ENCODE measurements around the gene INSRR. TPM values are rescaled to one million over a fixed set of nuclear protein-coding genes. Genes with fewer than 3 reads are reported as not detected.

INSRR gene
- polyA plus RNA-seq, 2 of the 4 experiments (the other 2 are of a cell fraction), result not detected

DNA sequence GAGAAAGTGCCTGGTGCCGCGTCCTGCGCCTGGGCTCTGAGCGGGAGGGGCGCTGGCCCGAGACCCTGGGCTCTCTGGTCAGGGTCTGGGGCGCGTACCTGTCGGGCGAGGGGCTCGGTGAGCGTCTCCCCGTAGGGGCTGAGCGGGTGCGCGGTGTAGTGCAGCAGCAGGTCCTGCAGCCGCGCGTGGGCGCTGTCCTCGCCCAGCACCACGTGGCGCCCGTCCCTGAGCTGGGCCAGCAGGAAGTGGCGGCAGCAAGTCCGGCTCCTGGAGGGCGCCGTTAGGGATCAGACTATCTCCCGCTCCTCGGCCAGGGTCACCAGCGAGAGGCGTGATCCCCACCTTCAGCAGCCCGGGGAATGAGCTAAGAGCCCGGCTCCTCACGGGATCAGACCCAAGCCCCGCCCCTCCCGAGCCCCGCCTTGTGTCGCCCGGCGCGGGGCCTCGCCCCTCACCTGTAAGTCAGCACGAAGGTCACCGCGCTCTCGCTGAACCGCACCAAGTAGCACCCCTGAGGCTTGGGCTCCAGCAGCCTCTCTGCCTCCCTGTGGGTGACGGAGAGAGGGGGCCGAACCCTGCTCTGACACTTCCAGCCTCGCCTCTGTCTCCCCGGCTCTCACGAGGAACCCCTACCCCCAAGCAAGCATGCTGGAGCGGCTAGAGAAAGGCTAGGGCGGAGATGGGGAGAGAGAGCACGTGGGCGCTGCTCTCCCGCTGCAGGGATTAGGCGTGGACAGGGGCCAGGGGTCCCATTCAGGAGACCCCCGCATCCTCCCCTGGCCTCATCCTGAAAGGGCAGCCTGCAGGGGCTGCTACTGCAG lies 45.0 kb downstream of the INSRR start (continued):
- TF ChIP-seq, protein P1, sequence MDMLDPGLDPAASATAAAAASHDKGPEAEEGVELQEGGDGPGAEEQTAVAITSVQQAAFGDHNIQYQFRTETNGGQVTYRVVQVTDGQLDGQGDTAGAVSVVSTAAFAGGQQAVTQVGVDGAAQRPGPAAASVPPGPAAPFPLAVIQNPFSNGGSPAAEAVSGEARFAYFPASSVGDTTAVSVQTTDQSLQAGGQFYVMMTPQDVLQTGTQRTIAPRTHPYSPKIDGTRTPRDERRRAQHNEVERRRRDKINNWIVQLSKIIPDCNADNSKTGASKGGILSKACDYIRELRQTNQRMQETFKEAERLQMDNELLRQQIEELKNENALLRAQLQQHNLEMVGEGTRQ (IDR thresholded peaks at IDR 0.05), result peak; percentile 71
- TF ChIP-seq ESRRA (IDR thresholded peaks at IDR 0.05; ENCODE audit: borderline replicate concordance, low read length), result no peak
- no peak for TF ChIP-seq FOSB (CRISPR knock-in tag; IDR thresholded peaks at IDR 0.05)
- TF ChIP-seq, protein P2, sequence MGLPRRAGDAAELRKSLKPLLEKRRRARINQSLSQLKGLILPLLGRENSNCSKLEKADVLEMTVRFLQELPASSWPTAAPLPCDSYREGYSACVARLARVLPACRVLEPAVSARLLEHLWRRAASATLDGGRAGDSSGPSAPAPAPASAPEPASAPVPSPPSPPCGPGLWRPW (IDR thresholded peaks at IDR 0.05), result no peak
- no peak for TF ChIP-seq MAZ (IDR thresholded peaks at IDR 0.05; ENCODE audit: borderline replicate concordance, low read depth, low read length)
- no peak for TF ChIP-seq ZFP36 (IDR thresholded peaks at IDR 0.05; ENCODE audit: borderline replicate concordance, partially characterized antibody)
- no peak for TF ChIP-seq SREBF2 (IDR thresholded peaks at IDR 0.05)
- TF ChIP-seq HOXB13 (CRISPR knock-in tag; IDR thresholded peaks at IDR 0.05; ENCODE audit: low read depth), result 0 out of 2 replicates have a peak, but pooled peaks have one; percentile 43
- no peak for TF ChIP-seq GATA3 (IDR thresholded peaks at IDR 0.05; ENCODE audit: borderline replicate concordance)
- no peak for TF ChIP-seq JUNB (IDR thresholded peaks at IDR 0.05)
- no peak for TF ChIP-seq HOXA7 (CRISPR knock-in tag; IDR thresholded peaks at IDR 0.05)
- no peak for TF ChIP-seq HEYL (CRISPR knock-in tag; IDR thresholded peaks at IDR 0.05)
- TF ChIP-seq NFE2L2 (conservative IDR thresholded peaks at IDR 0.05; ENCODE audit: low read length), result no peak
- TF ChIP-seq CHD4 (IDR thresholded peaks at IDR 0.05; ENCODE audit: borderline replicate concordance), result no peak
- TF ChIP-seq NR3C1 (IDR thresholded peaks at IDR 0.05), result no peak
- TF ChIP-seq CHD2 (IDR thresholded peaks at IDR 0.05; ENCODE audit: low read length, partially characterized antibody), result no peak
- TF ChIP-seq JUN (IDR thresholded peaks at IDR 0.05), result 0 out of 5 replicates have a peak, but pooled peaks of 1 of the 2 experiments have one; percentile 44
- TF ChIP-seq, protein P3, sequence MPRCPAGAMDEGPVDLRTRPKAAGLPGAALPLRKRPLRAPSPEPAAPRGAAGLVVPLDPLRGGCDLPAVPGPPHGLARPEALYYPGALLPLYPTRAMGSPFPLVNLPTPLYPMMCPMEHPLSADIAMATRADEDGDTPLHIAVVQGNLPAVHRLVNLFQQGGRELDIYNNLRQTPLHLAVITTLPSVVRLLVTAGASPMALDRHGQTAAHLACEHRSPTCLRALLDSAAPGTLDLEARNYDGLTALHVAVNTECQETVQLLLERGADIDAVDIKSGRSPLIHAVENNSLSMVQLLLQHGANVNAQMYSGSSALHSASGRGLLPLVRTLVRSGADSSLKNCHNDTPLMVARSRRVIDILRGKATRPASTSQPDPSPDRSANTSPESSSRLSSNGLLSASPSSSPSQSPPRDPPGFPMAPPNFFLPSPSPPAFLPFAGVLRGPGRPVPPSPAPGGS (IDR thresholded peaks at IDR 0.05), result no peak
- TF ChIP-seq MYC (IDR thresholded peaks at IDR 0.05; ENCODE audit: borderline replicate concordance, low read length), result peak; percentile 98
- peak; percentile 13 to 34; a peak in 2 of 5 replicates for TF ChIP-seq RAD21 (conservative IDR thresholded peaks at IDR 0.05 in 1 of 2, IDR thresholded peaks at IDR 0.05 in 1 of 2)
- TF ChIP-seq CBX8 (IDR thresholded peaks at IDR 0.05), result no peak
- TF ChIP-seq, protein P4, sequence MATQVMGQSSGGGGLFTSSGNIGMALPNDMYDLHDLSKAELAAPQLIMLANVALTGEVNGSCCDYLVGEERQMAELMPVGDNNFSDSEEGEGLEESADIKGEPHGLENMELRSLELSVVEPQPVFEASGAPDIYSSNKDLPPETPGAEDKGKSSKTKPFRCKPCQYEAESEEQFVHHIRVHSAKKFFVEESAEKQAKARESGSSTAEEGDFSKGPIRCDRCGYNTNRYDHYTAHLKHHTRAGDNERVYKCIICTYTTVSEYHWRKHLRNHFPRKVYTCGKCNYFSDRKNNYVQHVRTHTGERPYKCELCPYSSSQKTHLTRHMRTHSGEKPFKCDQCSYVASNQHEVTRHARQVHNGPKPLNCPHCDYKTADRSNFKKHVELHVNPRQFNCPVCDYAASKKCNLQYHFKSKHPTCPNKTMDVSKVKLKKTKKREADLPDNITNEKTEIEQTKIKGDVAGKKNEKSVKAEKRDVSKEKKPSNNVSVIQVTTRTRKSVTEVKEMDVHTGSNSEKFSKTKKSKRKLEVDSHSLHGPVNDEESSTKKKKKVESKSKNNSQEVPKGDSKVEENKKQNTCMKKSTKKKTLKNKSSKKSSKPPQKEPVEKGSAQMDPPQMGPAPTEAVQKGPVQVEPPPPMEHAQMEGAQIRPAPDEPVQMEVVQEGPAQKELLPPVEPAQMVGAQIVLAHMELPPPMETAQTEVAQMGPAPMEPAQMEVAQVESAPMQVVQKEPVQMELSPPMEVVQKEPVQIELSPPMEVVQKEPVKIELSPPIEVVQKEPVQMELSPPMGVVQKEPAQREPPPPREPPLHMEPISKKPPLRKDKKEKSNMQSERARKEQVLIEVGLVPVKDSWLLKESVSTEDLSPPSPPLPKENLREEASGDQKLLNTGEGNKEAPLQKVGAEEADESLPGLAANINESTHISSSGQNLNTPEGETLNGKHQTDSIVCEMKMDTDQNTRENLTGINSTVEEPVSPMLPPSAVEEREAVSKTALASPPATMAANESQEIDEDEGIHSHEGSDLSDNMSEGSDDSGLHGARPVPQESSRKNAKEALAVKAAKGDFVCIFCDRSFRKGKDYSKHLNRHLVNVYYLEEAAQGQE (IDR thresholded peaks at IDR 0.05), result no peak
- no peak for TF ChIP-seq RCOR1 (IDR thresholded peaks at IDR 0.05; ENCODE audit: low read depth, low read length)
- TF ChIP-seq RNF2 (IDR thresholded peaks at IDR 0.05; ENCODE audit: borderline replicate concordance, low read depth), result no peak
- no peak for TF ChIP-seq POLR2AphosphoS2 (conservative IDR thresholded peaks at IDR 0.05; ENCODE audit: low read length)
- no peak for TF ChIP-seq FOSL2 (IDR thresholded peaks at IDR 0.05)
- no peak for TF ChIP-seq FOSL2 (CRISPR knock-in tag; IDR thresholded peaks at IDR 0.05)
- TF ChIP-seq, protein P5, sequence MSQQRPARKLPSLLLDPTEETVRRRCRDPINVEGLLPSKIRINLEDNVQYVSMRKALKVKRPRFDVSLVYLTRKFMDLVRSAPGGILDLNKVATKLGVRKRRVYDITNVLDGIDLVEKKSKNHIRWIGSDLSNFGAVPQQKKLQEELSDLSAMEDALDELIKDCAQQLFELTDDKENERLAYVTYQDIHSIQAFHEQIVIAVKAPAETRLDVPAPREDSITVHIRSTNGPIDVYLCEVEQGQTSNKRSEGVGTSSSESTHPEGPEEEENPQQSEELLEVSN (IDR thresholded peaks at IDR 0.05; ENCODE audit: borderline replicate concordance, low read depth), result peak; percentile 98
- TF ChIP-seq, protein P6, sequence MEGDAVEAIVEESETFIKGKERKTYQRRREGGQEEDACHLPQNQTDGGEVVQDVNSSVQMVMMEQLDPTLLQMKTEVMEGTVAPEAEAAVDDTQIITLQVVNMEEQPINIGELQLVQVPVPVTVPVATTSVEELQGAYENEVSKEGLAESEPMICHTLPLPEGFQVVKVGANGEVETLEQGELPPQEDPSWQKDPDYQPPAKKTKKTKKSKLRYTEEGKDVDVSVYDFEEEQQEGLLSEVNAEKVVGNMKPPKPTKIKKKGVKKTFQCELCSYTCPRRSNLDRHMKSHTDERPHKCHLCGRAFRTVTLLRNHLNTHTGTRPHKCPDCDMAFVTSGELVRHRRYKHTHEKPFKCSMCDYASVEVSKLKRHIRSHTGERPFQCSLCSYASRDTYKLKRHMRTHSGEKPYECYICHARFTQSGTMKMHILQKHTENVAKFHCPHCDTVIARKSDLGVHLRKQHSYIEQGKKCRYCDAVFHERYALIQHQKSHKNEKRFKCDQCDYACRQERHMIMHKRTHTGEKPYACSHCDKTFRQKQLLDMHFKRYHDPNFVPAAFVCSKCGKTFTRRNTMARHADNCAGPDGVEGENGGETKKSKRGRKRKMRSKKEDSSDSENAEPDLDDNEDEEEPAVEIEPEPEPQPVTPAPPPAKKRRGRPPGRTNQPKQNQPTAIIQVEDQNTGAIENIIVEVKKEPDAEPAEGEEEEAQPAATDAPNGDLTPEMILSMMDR (IDR thresholded peaks at IDR 0.05), result peak; percentile 59
- TF ChIP-seq, protein P7, sequence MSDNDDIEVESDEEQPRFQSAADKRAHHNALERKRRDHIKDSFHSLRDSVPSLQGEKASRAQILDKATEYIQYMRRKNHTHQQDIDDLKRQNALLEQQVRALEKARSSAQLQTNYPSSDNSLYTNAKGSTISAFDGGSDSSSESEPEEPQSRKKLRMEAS (IDR thresholded peaks at IDR 0.05), result peak; percentile 100
- TF ChIP-seq RFX5 (IDR thresholded peaks at IDR 0.05), result no peak
- TF ChIP-seq TFCP2L1 (CRISPR knock-in tag; IDR thresholded peaks at IDR 0.05), result peak; percentile 41; the same call in 1 of the 2 replicates
- no peak for TF ChIP-seq CBX2 (IDR thresholded peaks at IDR 0.05; ENCODE audit: borderline replicate concordance, low read depth)
- no peak for TF ChIP-seq FOXS1 (CRISPR knock-in tag; IDR thresholded peaks at IDR 0.05)
- TF ChIP-seq KDM5A (IDR thresholded peaks at IDR 0.05), result no peak

Measured in A549 (cell line).